Stimulated activated CD4-positive, alpha-beta T cell treated with anti-CD3 and anti-CD28 coated beads, Interleukin-4, amount 100 ng/mL, for 48 hours (primary cell): ENCODE data around the gene SLC6A6.
A peak's percentile ranks its signal among the peaks of the same experiment; 100 is the strongest.

ENCODE experiments used
- DNase-seq, 2 donors: peaks; one replicate each; pipeline ENCODE4 v3.0.0-alpha.2; 2020; ENCODE audit warnings: low read depth in 2 of 2

SLC6A6 gene

DNA sequence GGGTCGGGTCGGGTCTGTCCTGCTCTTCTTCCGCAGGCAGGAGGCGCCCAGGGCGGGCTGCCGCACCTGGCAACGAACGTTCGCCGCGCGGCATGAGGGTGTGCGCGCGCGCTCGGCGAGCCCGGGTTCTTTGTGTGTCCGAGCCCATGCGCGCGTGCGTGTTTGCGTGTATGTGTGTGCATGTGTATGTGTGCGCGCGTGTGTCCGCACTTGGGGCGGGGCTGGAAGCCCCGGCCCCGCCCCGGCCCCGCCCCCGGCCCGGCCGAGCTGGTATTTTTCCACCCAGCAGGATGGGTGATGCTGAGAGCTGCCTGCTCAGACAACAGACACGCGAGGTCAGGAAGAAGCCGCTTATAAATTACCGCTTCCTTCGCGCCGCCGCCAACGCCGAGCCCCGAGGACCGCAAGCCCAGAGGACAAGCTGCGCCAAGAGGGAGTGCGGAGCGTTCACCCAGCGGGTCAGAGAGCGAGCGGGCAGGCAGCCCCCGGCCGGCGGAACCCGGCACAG, at the start of gene SLC6A6:
SLC6A6 (plus strand) TSS at position 303 of the 508 bp plus-strand sequence. CDS start 41,029 bp downstream, outside the sequence.
- peak; percentile 88 to 92 for DNase-seq

DNA sequence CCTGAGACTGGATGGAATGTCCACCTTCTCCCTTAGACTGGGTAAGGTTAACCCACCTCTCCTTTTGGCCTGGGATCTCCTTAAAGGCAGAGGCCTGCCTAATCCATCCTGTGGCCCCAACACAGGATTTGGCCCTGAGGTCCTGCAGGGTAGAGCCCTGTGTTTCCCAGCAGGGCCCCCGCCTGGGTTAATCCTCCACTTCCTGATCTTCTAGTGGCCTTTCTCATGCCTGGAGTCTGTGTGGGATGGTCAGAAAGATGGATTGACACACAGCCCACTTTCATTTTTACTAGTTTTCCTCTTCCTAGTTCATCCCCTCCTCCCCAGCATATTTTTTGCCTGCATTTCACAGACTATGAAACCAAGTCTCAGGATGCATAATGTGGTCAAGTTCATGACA, 48.9 kb upstream of the SLC6A6 start:
- DNase-seq = no peak

DNA sequence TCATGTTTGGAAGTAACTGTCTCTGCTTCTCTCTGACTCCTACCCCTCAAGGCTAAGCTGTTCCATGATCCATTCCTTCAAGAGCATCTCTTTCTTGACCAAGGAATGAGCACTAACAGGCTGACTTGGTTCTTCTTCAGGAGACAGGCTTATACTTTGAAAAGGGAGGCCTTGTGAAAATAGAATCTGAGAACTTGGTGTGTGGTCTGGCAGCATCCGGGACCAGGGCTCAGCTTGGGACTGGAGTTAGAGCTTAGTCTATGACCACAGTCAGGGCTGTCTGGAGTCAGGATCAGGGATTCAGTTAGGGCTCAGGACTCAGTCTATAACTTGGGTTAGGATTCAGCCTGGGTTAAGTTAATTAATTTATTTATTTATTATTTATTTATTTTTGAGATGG, 44.9 kb upstream of the SLC6A6 start:
- DNase-seq = no peak

DNA sequence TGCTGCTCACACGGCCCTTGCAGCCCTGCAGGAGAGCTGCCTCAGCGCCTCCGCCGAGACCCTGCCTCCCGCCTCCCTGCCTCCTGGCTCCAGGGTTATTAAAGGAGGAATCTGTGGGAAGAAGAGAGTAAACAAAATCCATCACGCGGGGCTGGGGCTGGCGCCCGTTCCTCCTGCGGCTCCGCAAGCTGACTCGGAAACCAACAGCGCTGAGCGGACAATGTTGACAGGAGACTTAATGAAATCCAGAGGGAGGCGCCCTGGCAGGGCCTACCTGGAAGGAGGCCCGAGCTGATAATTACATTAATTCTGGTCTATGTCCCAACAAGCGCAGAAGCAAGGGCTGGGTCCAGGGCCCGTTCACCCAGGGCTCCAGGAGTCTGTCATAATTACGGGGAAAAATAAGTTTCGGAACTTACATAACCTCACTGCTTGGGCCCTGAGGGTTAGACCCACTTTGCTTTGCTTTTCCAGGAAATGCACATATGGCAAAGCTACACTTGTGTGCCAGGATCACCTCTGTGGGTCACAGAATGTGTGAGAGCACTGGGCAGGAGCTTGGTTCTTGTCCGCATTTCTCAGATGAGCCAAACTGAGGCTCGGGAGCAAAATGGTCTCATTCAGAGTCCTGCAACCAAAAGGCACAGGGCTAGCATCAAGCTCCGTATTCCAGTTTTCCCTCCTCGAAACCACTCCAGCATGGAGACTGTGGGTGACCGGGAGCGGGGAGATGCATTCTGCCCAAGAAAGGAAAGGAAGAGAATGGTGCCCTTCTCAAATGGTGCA, 43.8 kb upstream of the SLC6A6 start:
- DNase-seq = no peak

DNA sequence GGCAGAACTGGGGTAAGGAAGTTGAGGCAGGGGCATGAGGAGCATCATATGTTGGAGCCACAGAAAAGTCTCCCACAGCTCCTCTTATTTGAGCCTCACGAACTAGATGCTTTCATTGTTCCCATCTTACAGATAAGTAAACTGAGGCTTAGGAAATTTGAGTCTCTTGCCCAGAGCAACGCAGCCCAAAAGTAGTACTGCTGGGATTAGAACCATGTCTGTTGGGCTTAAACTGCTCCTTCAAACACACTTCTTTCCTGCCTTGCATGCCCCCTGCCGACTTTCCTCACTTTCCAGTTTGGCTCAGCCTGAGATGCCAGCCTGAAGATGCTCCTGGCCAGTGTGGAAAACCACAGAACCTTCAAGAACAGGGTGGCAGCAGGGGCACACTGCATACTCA, 43.1 kb upstream of the SLC6A6 start:
- no peak for DNase-seq

DNA sequence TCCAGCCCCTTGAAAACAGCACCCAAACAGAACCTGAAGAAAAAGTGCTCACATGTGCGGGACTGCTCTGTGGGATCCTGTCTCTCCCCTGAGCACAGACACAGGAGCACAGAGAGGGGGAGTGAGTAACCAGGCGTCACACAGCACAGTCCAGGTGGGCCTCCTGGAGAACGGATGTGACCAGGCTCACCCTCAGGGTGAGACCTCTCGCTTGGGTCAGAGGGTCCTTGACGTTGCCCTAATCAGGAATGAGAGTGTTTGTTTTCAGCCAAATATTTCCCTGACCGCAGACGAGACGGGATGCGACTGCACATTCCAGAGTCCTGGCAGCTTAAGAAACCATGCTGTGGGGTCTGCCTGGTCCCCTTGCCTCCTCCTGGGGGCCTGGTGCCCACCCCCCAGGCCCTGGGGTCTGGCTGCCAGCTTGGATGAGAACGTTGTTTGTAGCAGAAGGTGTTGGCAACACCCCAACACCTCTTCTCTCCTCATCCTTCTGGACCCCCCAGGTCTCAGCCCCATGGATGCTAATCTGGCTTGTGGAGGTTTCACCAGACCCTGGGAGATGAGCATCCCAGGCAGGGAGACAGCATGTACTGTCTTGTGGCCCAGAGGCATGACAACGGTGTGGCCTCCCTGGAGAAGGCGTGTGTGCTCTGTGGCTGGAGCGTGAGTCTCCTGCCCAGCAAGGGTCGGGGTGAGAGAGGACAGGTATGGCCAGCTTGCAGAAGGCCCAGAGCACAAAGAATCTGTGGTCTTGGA, 42.1 kb upstream of the SLC6A6 start:
- no peak for DNase-seq

DNA sequence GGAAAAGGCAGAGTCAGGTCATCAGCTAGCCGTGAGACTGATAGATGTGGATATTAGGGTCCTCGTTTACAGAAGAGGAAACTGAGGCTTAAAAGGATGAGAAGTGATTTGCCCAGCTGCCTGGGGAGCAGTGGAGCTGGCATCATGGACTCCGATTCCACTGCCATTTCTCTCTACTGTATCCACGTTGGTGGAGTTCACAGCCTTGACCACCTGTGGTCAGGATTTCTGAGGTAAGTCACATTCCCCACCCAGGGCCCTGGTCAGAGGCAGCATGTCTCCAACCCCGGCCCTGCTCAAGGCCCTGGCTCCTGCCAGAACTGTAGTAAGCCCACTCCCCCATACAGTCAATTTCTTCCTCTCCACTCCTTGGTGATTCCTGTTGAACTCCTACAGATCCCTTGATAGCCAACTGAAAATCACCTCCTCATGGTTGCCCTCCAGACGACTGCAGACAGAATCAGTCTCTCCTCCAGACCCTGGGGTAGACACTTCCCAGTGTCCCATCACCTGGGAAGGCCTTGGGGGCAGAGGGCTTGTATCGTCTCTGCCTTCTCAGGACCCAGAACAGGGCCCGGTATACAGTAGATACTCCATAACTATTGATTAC, 41.2 kb upstream of the SLC6A6 start:
- no peak for DNase-seq

DNA sequence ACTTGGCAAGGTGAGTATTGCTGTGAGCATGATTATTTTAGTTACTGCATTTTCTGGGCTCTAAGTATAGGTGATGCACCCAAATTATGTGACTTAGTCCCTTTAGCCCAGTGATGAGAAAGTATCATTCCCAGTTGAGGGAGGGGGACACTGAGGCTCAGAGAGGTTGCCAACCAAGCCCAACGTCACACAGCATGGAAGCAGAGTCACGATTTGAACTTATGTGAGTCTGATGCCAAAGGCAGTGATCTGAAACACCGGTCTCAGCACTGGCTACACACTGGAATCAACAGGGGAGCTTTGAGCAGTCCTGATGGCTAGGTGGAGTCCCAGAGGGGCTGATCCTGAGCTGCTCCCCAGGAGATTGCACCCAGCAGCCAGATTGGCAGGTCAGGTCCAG, 39.5 kb upstream of the SLC6A6 start:
- DNase-seq = no peak

DNA sequence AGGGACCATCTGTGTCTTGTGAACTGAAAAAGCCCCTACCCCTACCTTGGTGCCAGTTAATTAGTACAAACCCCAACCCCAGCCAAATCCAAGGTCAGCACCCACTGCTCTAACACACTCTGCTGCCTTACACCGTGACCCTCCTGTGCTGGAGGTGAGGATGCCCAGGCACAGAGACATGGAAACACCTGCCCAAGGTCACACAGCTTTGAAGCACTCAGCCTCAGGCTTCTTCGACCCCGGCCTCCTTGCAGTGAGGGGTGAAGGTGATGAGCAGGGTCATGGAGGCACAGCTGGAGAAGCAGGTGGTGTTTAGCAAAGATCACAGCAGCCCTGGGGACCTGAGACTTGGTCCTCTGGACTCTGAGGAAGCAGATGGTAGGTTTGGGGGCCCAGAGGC, 39.0 kb upstream of the SLC6A6 start:
- no peak for DNase-seq

DNA sequence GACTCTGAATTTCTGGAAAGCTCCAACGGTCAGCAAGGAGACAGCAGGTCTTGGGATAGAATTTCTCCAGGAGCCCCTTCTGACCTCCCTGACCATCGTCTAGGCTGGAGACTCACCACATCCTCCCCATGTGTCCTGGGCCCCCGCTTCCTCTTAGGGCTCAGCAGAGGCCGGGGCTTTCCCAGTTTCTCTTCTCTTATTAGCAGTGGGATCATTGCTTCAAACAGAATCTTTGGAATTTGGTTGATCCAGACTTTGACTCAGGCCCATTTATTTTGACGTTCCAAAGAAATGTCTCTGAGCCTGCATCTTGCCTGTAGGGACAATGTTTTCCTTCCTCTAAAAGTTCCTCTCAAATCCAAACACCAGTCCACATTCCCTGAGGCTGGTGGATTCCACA, 38.4 kb upstream of the SLC6A6 start:
- no peak for DNase-seq

DNA sequence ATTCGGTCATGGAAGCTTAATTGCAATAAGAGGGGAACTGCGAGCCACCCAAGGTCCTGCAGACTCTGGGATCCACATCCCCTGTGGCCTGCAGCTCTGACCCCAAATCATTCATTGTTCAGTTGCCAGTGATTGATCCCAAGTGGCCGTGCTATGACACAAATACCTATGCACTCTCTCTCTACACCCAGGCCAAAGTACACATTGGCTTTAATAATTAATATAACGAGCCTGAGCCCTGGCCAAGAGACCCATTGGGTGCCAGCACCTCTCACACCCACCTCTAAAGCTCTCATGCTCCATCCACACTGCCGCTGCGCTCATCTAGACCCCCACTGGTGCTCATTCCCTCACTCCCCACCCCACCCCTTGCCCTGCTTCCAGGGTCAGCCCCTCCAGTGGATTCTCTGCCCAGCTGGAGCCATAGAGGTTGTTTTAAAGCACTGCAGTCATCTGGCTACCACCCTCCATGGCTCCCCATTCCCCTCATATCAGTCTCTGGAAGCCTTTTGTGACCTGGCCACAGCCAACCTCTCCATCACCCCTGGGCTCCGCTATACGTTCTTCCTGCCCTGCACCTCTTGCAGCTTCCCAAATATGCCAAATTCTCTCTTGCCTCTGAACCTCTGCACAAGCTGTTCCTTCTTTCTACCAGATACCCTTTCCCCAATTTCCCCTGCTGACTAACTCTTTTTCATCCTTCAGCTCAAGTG, 37.7 kb upstream of the SLC6A6 start:
- no peak for DNase-seq

DNA sequence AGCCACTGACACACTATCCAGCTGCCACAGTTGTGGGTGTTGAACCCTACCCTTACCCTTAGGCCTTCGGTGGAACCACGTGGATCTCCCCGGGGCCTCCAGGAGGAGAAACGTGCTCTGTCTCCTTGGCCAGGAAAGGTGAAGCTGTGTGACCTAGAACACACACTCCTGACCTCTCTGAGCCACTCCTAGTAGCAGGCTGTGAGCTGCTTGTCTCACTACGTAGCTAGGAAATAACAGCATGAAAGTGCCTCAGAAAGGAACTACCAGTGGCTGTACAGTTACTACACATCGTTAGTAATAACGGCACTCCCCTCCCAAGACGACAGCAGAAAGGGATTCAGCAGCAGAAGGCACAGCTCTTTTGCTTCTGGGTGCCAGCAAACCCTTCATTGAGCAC, 36.2 kb upstream of the SLC6A6 start:
- no peak for DNase-seq

DNA sequence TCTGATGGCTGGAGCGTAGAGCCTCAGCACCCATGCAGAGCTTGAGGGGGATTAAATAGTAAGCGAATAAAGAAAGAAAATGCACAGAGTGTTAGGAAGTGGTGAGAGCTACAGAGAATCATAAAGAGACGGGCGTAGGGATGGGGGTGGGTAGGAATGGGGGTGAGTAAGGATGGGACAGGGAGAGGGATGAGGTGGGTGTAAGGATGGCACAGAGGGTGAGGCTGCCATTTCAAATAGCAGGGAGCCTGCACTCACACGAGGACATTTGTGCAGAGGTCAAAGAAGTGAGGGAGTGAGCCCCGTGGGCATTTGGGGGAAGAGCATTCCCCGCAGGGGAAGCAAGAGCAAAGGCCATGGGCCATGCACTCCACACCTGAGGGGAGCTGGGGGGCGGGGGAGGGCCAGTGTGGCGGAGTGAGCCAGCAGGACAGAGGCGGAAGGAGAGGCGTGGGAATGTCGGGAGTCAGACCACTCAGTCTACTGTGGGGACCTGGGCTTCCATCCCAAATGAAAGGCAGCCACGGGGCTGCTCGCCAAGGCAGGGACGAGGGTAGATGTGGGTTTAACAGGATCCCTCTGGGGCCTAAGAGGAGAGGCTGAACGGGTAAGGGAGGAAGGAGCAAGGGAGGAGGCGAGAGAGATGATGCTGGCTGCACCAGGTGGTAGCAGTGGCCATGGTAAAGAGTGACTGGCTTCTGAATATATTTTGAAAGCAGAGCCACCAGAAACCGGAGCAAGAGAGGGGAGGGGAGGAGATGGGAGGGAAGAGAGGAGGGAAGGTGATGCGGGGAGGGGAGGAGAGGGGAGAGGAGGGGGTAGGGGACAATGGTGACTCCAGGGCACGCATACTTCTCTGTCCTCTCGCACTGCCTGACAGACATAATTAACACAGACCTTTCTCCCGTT, 35.2 kb upstream of the SLC6A6 start:
- DNase-seq = no peak

DNA sequence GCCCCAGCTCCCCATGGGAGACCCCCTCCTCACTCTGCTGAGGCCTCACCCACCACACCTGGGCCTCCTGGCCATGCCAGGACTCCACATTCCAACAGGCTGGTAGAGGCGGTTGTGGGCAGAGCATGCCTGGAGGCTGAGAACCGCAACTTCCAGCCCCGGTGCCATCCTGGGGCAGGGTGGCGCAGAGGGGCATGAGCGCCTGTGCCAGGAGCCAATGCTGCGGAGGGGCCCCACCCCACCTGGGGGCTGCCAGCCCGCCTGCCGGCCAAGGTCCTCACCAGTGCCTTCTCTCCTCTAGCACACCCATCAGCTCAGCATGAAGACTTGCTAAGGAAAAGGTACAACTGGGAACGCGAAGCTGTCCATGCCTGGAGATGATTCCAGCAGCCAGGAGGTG, 34.3 kb upstream of the SLC6A6 start:
- DNase-seq = no peak

DNA sequence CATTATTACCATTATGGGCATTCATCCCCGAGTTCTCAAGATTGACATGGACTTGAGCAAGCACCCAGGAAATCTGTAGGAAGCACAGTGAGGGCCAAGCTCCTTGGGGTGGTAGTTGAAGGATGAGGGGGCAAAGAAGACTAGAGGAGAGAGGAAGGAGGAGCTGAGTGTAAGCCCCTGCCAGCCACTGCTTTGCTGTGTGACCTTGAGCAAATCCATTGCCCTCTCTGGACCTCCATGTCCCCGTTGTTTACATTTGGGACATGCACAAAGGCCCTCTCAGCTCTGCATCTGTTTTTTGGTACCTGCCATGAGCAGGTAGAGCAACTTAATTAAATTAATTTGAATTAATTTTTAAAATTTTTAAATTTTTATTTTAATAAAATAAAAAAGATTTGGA, 33.5 kb upstream of the SLC6A6 start:
- no peak for DNase-seq

DNA sequence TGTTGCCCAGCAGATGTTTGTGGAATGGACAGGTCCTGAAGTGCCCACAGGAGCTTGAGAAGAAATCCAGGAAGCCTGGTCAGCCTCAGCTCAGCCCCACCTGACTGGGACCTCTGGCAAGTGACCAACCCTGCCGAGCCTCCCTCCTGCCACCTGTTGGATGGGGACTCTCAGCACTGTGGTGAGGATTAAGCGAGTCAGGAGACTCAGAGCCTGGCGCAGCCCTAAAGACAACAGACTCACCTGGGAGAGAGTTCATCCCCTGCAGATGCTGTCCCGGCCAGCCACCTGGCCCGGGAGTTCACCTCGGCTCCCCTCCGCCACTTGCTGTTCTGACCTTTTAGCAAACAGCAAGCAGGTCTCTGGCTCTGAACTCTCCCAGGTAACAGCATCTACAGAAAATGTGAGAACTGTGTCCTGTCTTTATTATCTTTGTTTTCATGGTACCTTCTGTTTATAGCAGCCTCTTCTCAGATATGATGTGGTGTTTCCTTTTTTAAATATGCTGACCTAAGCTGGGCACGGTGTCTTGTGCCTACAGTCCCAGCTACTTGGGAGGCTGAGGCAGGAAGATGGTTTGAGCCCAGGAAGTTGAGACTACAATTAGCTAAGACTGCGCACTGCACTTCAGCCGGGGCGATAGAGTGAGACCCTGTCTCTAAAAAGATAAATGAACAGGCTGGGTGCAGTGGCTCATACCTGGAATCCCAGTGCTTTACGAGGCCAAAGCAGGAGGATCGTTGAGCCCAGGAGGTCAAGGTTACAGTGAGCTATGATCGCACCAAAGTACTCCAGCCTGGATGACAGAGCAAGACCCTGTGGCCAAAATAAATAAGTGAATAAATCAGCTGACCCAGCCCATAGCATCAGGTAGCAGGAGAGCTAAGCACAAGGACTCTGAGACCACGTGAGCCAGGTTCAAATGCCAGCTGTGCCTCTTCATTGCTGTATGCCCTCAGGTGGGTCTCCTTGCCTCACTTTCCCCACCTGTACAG, 32.4 kb upstream of the SLC6A6 start:
- no peak for DNase-seq

DNA sequence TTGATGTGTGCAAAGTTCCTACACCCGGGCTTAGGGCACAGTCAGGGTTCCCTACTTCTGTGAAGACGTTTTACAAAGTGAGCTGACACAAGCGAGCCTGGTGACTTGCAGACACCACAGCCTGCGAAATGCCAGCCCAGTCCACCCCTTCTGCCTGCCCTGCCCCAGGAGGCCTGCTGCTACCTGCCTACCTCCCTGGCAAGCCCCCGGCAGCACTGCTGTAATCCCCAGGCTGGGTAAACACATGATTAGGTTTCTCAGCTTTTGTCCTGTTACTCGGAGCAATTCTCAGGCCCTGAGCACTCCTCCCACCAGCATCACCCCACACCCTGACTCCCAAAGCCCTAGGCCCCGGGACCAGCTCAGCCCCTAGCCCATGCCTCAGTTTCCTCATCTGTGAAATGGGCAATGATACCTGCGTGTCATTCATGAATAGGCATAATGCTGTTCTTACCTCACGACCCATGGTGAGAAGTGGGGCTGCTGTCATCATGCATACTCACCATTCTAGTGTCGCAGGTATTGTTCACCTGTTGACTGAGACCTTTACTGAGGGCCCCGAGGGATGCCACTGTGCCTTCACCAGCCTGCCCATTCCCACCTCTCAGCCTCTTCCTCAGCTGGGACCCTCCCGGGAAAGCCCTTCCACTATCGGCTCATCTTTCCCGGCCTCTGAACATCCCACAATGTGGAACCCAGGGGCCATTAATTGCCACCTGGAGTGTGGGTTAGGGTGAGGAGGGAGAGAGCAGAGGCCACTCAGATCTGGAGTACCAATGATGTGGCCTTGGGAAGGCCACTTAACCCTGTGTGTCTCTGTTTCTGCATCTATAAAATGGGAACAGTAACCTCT, 31.5 kb upstream of the SLC6A6 start:
- no peak for DNase-seq

DNA sequence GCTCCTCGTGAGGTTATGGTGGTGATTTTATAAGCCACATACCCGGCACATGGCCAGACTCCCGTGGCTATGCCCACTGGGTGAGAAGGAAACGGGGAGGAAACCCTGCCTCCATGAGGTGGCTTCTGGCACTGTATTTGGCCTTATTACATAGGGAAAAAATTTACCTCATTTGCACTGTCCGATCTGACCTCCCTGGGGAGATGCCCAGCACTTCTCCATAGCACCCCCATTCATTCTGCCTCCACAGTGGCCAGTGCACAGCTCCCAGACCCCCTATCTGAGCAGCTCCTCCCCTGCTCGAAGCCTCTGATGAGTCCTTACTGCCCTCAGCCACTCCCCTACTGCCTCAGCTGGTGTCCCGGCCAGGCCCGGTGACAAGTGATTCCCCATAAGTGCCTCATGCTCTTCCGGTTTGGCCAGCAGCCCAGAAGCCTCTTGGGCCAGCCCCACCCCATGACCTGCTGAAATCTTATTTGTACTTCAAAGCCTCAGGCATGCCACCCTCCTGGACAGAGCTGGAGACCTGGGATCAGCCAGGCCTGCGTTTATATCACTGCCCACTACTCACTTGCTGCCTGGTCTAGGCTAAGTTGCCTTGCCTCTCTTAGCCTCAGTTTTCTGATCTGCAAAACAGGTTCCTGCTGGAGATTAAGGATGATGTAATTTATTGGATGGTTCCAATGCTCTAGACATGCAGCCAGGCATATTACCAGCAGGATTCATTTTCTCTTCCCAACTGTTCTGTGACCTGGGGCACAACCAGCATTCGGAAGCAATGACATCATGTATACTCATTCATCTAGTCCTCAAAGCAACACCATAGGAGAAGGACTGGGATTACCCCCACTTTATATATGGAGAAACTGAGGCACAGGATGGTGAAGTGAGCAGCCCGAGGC, 30.6 kb upstream of the SLC6A6 start:
- DNase-seq = no peak
